ENCODE results near the gene GLTP.

The GLTP gene

DNA sequence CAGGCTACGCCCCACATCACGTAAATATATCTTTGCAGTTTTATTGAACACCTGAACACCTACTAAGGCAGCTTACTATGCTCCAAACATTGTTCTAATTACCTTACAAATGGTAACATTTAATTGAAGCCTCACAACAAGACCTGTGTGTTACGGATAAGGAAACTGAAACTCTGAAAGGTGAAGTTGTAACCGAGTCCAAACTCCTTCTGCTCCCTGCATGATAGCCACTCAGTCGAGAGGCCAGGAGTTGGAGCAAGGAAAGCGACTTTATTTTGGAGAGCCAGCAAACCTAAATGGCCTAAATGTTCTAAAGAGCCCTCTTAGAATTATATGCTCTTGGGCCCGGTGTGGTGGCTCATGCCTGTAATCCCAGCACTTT is 34.5 kb downstream of the GLTP start:
- DNase-seq (ENCODE audit: extremely low read depth, low read depth) = no peak
- H3K4me3 ChIP-seq (replicated peaks; ENCODE audit: low read depth, low read length) = no peak overlapping the region
- TF ChIP-seq, protein P1, sequence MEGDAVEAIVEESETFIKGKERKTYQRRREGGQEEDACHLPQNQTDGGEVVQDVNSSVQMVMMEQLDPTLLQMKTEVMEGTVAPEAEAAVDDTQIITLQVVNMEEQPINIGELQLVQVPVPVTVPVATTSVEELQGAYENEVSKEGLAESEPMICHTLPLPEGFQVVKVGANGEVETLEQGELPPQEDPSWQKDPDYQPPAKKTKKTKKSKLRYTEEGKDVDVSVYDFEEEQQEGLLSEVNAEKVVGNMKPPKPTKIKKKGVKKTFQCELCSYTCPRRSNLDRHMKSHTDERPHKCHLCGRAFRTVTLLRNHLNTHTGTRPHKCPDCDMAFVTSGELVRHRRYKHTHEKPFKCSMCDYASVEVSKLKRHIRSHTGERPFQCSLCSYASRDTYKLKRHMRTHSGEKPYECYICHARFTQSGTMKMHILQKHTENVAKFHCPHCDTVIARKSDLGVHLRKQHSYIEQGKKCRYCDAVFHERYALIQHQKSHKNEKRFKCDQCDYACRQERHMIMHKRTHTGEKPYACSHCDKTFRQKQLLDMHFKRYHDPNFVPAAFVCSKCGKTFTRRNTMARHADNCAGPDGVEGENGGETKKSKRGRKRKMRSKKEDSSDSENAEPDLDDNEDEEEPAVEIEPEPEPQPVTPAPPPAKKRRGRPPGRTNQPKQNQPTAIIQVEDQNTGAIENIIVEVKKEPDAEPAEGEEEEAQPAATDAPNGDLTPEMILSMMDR (IDR thresholded peaks at IDR 0.05; ENCODE audit: low read depth, low read length, missing control alignments) = no peak

DNA sequence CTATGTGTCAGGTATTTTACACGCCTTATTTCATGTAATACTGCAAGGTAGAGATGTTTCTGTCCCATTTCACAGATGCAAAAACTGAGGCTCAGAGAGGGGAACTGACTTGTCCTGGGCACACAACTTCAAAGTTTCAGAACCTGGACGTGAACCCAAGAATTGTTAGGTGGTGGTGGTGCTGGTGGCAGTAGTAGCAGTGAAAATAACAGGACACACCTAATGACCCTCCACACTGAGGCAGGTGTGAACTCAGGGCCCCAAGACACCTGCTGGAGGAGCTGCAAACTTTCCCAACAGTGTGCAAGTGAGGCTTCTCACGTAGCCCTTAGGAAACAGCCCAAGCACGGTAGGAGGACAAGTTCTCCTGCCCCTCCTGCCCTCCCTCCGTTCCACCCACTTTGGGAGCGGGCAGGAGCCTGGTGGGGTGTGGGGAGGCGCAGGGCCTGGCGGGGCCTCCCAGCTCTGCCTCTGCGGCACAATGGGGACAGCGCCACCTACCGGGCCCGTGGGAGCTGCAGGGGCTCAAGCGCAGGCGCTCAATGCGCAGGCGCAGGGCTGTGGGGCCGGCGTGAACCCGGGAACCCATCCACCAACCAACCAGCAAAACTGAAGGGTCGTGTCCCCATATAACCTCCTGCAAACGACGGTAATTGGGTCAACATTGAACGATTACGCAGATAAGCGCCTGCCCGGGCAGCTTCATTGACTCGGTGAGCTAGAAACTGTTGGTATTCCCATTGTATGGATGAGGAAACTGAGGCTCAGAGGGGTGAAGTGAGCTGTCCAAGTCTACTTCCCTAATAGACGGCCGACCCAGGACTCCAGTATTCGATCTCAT is 35.1 kb downstream of the GLTP start:
- DNase-seq (ENCODE audit: extremely low read depth, low read depth) = no peak
- H3K4me3 ChIP-seq (replicated peaks; ENCODE audit: low read depth, low read length) = no peak overlapping the region
- TF ChIP-seq, protein P1 (IDR thresholded peaks at IDR 0.05; ENCODE audit: low read depth, low read length, missing control alignments) = peak; percentile 99

DNA sequence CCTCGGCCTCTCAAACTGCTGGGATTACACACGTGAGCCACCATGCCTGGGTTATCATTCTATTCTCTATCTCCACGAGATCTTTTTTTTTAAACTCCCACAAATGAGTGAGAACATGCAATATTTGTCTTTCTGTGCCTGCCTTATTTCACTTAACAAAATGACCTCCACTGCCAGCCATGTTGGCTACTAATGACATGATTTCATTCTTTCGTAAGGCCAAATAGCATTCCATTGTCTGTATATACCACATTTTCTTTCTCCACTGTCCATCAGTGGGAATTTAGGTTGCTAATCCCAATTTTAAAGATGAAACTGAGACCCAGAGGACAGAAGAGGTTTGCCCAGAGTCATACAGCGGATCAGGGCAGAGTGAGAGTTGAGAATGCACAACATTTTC is 36.2 kb downstream of the GLTP start:
- TF ChIP-seq, protein P1 (IDR thresholded peaks at IDR 0.05; ENCODE audit: low read depth, low read length, missing control alignments) = no peak
- no peak overlapping the region for H3K4me3 ChIP-seq (replicated peaks; ENCODE audit: low read depth, low read length)
- no peak for DNase-seq (ENCODE audit: extremely low read depth, low read depth)

DNA sequence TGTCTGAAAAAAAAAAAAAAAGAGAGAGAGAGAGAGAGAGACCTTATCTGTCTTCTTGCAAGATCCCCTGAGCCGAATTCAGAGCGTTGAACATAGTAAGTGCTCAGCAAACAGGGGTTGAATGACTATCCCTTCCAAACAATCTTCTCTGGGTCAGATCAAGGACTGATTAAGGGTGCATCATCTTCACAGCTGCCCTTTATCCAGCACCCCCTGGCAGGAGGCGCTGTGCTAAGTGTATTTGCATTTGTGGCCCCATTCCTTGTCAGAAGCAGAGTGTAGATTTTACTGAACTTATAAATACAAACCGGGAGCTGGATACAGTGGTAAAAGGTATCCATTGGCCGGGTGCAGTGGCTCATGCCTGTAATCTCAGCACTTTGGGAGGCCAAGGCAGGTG is 38.3 kb downstream of the GLTP start:
- no peak overlapping the region for H3K4me3 ChIP-seq (replicated peaks; ENCODE audit: low read depth, low read length)
- no peak for DNase-seq (ENCODE audit: extremely low read depth, low read depth)

DNA sequence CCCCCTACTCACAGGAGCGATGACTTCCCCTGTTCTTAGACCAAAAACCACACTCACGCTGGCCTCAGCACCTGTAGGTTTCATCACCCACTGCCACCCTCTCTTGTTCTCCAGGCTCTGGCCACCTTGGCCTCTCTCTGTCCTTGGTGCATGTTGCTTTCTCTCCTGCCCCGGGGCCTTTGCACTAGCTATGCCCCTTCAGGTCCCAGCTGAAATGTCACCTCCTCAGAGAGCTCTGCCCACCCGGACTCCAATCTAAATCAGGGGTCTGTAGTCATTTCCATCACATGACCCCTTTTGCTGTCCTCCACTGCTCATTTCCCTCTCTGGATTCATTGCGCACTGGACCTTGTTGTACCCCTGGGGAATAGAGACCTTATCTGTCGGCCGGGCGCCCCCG is 39.0 kb downstream of the GLTP start:
- DNase-seq (ENCODE audit: extremely low read depth, low read depth) = no peak
- TF ChIP-seq, protein P1 (IDR thresholded peaks at IDR 0.05; ENCODE audit: low read depth, low read length, missing control alignments) = no peak
- H3K4me3 ChIP-seq (replicated peaks; ENCODE audit: low read depth, low read length) = no peak overlapping the region

More for the DNA sequence above, 38.3 kb downstream of the GLTP start:
- TF ChIP-seq, protein P1 (IDR thresholded peaks at IDR 0.05; ENCODE audit: low read depth, low read length, missing control alignments) = no peak

DNA sequence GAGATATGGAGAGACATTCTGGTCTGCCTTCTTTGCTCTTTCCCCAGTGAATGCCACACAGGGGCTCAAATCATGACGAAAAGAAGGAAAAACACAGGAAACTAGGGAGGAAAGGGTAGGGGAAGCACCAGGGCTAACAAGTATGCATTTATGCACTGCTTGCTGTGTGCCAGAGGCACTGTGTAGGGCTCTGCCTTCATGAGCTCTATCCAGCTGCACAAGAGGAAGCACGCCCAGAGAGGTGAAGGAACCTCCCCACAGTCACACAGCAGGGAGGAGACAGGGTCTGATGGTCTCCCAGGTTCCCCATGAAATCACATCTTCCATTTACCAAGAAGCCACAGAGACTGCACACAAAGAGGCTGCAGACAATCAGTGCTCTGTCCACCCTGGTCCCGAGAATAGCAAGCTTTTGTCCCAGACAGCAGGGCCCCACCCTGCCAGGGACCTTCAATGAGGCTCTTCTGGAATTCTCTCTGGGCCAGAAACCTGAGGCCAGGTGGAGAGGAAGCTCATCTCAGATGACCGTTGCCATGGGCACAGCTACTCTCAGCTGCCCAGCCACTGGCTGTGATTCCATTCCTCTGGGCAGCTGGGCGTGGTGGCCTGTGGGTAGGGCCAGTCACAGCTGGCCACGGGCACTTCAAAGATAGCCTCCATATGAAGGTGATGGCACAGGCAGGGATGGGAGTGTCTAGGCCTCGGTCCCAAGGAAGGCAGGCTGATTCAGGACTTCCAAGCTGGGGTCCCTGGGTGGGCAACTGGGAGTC is 39.9 kb downstream of the GLTP start:
- no peak for DNase-seq (ENCODE audit: extremely low read depth, low read depth)

More for the DNA sequence above, 39.9 kb downstream of the GLTP start:
- no peak overlapping the region for H3K4me3 ChIP-seq (replicated peaks; ENCODE audit: low read depth, low read length)
- TF ChIP-seq, protein P1 (IDR thresholded peaks at IDR 0.05; ENCODE audit: low read depth, low read length, missing control alignments) = no peak
